GM18870 (cell line): Measurements from ENCODE around the gene NUDT9.
"Not testable (repeated sequence)": the region's sequence is repeated elsewhere in the genome, so short reads cannot be mapped to it uniquely, and the experiment has no call there.

Source experiments
- ATAC-seq: cut with Tn5 transposase; IDR thresholded peaks from one replicate; pipeline ENCODE4 v1.9.1; 2021; ENCODE audit warnings: moderate library complexity; ENCODE audit not compliant: unreplicated experiment

The NUDT9 gene

GRCh38 chr4:87406902-87407301 lies 15.5 kb upstream of the NUDT9 start:
- not testable (repeated sequence) for ATAC-seq

DNA sequence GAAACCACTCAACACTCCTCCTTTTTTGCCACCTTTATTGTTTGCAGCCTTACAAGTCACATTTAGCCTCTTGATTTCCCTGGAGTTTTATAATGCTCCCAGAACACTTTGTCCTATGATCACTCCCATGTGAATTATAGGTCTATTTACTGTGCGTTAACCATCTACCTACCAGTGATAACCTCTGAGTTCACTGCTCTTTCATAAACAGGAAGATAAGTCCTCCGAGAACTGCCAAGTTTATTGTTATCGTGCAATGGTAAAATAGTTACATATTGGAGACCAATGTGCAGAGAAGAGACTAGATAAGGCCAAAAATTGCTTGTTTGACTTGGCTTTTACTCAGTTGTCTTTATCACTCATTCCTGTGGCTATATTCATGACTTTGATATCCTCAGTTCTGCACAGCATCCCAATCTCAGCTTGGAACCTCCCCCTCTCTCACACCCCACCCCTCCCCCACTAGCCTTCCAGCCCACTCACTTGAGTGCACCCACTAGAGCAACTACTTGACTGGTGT lies 12.9 kb upstream of the NUDT9 start:
- no peak for ATAC-seq

GRCh38 chr4:87410157-87410556 lies 12.2 kb upstream of the NUDT9 start:
- ATAC-seq = no peak

GRCh38 chr4:87410679-87411078 lies 11.7 kb upstream of the NUDT9 start:
- no peak for ATAC-seq

DNA sequence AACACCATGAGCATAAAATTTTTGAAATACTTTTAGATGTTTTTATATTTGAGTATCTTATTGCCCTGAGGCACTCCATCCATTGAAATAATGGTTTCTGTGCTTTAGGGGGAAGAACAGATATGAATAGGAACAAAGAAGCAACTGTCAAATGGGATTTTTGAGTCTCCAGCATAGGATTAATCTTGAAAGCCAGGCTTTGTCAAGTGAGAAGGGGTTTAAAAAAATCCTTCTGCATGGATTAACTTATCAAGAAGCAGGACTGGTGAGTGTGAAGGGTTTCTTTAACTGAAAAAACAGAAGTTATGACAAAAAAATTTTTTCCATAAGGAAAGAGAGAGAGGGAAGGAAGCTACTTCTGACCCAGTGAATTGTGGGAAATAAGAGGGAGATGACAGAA lies 7.6 kb upstream of the NUDT9 start:
- ATAC-seq = no peak

DNA sequence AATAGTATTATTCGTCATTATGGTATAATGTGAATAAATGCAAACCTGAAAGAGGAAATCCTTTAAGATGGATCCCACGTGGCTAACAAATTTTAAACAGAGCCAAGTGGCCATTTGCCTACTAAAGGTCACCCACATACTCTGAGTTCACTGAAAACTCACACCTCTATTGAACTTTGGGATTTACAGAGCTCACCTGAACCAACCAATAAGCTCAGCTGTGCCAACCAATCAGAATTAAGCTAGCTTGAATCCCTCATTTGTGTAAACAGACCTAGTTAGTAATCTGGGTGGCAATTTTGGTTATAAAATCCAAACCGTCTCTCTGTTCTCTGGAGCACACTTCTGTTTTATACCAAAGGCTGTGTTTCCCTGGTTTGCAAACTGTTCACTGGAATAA lies 5.4 kb upstream of the NUDT9 start:
- ATAC-seq = no peak

GRCh38 chr4:87418410-87418809 lies 4.0 kb upstream of the NUDT9 start:
- not testable (repeated sequence) for ATAC-seq

DNA sequence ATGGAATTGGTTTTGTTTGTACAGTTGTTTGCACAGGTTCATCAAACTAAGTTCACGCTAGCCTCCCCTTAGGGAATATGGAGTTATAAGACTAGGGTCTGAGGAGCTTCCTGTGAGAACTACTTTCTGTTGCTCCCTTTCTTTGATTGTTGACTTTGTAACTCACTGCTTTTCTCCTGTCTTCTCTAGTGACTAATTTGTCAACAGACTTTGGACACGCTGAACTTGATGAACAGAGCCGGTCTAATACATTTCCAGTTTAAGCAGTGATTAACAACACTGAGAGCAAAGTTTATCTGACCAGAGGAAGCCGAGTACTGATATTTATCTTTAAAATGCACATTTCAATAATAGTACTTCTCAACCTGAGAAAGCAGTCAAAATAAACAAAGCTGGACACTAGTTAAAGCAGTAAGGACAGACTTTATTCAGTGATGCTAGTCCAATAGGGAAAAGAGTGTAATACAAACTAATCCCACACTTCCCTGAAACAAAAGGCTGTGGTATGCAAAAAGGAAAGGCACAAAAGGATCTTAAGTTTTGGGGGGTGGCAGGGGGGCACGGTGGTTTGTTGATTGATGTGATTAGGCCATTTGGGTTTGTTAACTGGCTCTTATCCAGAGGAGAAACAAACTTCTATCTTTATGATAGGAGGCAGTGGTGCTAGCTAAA lies 2.7 kb upstream of the NUDT9 start:
- no peak for ATAC-seq

GRCh38 chr4:87420276-87420830 lies 2.0 kb upstream of the NUDT9 start:
- no peak for ATAC-seq

GRCh38 chr4:87423317-87424098 lies 1.1 kb downstream of the NUDT9 start:
- no peak for ATAC-seq

DNA sequence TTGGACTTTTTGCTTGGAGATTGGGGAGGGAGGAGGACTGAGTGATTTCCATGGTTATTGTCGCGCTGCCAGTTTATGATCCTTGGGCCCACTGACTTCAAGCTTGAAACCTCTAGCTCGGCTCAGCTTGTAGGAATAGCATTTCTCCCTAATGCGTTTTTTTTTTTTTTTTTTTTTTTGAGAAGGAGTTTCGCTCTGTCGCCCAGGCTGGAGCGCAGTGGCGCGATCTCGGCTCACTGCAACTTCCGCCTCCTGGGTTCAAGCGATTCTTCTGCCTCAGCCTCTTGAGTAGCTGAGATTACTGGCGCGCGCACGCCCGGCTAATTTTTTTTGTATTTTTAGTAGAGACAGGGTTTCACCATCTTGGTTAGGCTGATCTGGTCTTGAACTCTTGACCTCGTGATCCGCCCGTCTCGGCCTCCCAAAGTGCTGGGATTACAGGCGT lies 1.7 kb downstream of the NUDT9 start:
- ATAC-seq = not testable (repeated sequence)

DNA sequence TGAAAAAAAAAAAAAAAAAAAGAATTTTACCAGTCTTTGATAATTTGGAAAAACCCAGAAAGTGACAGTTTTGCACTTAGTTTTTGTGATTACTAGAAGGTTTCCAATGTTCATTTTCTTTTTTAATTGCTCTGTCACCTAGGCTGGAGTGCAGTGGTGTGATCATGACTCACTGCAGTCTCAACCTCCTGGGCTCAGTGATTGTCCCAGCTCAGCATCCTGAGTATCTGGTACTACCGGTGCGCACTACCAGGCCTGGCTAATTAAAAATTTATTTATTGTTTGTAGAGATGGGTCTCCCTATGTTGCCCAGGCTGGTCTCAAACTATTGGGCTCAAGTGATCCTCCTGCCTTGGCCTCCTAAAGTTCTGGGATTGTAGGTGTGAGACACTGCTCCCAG lies 3.3 kb downstream of the NUDT9 start:
- ATAC-seq = no peak

- no peak for ATAC-seq
Measured at GRCh38 chr4:87426865-87427517, 4.6 kb downstream of the NUDT9 start.

- ATAC-seq = no peak
Measured at GRCh38 chr4:87427518-87427868, 5.1 kb downstream of the NUDT9 start.

DNA sequence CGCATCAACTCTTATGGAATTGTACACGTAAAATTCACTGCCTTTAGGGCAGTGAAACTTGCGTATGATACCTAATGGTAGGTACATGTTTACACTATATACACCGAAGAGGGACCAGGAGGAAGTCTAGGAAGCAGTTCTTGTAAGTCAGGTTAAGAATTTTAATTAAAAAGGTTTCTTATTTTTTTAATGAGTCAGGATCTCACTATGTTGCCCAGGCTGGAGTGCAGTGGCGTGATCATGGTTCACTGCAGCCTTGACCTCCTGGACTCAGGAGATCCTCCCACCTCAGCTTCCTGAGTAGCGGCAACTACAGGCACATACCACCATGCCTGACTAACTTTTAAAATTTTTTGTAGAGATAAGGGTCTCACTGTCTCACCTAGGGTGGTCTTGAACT lies 6.6 kb downstream of the NUDT9 start:
- ATAC-seq = no peak

DNA sequence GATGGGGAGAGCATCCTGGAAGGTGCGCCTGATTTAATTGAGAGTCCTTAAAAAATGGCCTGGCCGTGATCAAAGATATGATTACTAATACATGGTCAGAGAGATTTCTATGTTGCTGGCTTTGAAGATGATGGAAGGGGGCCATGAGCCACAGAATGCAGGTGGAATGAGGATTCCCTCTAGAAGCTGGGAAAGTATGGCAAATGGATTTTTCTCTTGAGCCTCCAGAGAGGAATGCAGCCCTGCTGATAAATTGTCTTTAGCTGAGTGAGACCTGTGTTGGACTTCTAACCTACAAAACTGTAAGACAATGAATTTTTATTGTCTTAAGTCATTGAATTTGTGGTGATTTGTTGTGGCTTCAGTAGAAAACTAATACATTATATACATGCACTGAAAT lies 7.7 kb downstream of the NUDT9 start:
- ATAC-seq = no peak

DNA sequence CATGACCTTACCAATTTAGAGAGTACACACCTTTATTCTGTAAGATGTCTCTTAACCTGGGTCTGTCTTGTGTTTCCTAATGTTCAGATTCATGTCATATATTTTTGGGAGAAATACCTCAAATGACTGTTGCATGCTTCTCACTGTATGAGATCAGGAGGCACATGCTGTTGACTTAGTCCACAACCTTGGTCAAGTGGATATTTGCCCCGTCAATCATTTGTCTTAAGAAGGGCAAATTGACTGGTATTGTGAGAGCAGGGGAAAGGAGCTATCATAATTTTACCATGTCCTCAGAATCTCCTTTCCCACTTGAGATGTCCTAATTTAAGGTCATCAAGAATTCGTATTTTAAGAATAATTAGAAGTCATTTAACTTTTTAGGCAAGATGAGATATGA lies 11.0 kb downstream of the NUDT9 start:
- ATAC-seq = no peak

GRCh38 chr4:87442889-87443288 lies 20.5 kb downstream of the NUDT9 start:
- ATAC-seq = no peak

DNA sequence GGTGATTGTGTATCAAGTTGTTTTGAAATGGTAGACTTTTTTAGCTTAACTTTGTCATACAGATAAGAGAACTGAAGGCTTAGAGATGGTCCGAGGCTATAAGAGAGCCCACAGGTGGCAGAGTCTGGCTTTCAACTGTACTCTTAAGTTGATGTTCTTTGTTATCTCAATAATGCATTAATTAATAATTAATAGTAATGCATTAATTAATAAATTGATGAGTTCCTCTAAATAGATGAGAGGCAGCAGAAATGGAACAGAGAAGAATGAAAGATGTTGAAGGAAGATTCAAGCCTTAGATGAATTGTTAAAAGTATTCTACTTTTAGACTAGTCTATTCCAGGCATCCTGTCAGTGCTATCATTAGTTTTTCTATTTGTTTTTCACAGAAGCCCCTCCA lies 22.4 kb downstream of the NUDT9 start:
- no peak for ATAC-seq

DNA sequence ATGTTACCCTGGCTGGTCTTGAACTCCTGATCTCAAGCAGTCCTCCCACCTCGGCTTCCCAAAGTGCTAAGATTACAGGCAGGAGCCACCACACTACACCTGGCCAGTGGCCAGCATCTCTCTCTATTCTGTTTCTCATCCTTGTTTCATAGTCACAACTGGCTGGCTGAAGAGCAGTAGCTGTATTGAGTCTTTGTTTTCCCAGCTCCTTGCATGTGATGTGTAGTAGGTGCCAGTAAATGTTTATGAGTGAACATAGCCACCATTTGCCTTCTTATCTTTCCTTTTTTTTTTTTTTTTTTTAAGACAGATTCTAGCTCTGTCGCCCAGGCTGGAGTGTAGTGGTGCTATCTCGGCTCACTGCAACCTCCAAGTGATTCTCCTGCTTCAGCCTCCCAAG lies 23.6 kb downstream of the NUDT9 start:
- no peak for ATAC-seq

- ATAC-seq = not testable (repeated sequence)
Measured at GRCh38 chr4:87446375-87446774, 24.0 kb downstream of the NUDT9 start.

GRCh38 chr4:87451537-87451936 lies 29.2 kb downstream of the NUDT9 start:
- no peak for ATAC-seq
